GM21526 (cell line): ENCODE data around the gene NFE2L1.

Experiments
- ATAC-seq: cut with Tn5 transposase; IDR thresholded peaks from one replicate; pipeline ENCODE4 v1.9.1; 2021; ENCODE audit warnings: moderate library complexity; ENCODE audit not compliant: unreplicated experiment, low FRiP score

NFE2L1 gene

DNA sequence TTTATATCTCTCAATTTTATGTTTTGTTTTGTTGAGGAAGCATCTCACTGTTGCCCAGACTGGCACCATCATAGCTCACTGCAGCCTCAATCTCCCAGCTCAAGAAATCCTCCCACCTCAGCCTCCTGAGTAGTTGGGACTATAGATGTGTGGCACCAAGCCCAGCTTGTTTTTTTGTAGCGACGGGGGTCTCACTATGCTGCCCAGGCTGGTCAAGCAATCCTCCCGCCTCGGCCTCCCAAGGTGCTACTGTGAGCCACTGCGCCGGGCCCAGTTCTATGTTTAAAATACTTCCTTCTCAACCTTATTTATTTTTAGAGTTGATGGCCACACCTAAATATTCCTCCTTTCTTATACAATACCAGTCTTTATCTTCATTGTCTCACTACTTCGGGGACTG, 1.9 kb upstream of the NFE2L1 start:
- ATAC-seq: no peak

DNA sequence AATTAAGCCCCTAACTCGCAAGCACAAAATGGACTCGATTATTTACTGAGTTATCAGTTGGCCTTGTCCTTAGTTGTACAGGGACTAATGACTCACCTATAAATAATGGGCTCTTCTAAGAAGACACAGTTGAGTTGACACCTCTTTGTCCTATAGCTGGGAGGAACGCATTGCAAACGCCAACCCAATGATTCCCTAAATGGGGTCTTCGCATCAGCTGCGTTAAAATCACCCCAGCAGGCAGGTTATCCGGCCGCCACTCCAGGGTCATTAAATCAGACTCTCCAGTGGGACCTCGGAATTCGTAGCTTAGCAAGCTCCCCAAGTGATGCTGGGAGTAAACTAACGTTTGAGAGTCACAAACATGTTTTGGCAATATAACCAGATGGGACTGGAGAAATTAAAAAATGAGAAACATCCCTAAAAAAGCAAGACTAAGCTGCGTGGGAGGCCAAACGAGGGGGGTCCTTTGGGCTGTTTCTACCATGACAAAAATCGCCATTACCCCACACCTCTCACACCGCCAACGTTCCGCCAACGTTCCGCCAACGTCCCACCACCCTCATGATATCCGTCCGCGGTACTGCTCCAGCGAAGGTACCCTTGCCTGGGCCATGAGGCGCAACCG, 932 bp upstream of the NFE2L1 start:
- ATAC-seq: no peak

DNA sequence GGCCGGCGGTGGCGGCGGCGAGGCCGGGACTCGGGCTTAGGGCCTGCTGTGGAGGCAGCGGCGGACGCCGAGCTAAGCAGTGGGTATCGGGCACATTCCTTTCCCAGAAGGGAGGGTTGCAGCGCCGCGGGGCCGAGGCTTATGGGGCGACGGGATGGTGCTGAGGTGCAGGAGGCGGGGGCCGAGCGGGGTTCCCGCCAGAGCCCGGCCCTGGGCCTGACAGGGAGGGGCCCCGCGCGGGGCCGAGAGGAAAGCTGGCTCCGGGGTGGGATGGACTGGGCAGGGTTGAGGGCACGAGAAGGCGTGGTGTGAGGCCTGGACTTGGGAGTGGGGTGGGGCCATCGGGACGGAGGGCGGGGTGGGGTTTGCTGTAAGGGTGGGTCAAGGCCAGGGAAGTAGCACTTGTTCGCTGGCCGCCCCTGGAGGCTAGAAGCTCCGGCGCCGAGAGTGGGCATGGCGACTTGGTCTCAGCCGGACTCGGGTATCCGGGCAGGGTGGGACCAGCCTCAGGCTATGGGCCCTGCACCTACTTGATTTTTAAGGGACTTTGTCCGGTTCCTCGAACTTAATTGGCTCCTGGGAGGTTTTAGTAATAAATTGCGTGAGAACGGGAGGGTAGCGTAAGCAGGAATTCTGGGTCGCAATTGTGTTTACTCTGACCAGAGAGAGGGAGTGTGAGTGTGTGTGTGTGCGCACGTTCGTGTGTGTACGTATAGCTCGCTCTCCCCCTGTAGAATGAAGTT, 396 bp downstream of the NFE2L1 start:
- ATAC-seq: peak; percentile 22

DNA sequence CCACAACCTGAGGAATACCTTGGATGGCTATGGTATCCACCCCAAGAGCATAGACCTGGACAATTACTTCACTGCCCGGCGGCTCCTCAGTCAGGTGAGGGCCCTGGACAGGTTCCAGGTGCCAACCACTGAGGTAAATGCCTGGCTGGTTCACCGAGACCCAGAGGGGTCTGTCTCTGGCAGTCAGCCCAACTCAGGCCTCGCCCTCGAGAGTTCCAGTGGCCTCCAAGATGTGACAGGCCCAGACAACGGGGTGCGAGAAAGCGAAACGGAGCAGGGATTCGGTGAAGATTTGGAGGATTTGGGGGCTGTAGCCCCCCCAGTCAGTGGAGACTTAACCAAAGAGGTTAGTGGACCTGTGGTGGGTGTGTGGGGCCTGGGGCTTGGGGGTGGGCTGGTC, 3.1 kb downstream of the NFE2L1 start:
- no peak for ATAC-seq

DNA sequence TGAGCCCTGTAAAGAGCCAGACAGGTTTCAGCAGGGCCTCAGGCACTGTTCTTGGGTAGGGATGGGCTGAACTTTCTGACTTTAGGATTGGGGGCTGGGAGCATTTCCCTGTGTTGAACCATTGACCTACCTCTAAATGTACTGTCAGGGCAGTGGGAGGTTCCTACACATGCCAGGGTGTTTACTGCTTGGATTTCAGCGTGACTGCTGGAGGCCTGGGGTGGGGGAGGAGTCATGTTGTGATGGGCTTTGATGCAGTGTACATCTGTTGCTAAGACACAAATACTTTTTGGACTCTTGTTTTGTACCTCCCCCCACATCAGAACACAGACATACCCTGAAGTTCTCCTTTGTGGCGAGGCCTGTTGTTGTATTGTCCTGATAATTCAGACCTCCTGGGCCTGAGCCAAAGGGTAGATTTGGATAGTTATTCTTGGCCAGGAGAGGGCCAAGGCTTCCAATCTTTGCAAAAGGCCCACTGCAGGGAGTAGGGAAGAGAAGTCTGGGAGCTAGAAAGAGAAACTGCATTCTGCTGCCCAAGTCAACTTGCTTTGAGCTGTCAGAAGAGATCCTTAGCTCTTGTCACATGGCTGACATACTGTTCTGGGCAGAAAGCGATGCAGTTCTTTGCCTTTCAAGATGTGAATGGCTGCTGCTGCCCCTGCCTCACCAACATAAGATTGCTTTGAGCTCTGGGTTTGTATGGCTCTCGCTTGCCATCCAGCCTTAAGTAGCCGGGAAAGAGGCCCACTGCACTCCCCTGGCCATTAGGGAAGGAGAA, 3.7 kb downstream of the NFE2L1 start:
- no peak for ATAC-seq

DNA sequence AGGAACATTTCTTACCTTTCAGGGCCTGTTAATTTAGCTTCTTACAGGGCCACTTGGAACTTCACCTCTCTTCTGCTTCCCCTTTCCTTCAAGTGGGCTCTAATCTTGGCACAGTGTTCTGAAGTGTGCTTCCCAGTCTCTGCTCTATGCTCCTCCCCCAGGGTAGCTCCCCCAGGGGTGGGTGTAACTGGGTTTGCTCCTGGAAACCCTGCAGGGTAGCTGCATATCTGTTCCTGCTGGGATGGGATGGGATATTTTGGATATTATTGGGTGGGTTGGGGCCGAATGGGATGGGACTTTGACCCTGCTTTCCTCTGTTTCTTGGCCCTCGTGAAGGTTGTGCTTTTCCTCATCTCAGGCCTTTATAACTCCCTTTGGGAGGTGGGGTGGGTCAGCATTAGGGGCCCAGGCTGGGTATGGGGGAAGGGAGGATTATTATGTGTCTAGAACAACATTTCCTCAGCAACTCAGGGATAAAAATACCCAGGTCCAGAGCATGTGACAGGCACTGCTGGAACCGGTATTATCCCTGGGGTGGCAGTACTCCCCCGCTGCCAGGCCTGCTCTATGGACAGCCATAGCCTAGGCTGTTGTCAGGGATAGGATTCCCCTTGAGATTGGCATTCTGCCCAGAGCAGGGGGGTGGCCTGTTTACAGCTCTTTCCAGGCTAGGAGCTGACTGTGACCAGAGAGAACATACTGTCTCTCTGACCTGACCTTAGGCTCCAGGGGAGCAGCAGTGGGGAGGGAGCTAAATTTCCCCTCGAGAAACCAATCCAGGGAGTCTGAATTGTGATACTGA, 5.0 kb downstream of the NFE2L1 start:
- no peak for ATAC-seq

DNA sequence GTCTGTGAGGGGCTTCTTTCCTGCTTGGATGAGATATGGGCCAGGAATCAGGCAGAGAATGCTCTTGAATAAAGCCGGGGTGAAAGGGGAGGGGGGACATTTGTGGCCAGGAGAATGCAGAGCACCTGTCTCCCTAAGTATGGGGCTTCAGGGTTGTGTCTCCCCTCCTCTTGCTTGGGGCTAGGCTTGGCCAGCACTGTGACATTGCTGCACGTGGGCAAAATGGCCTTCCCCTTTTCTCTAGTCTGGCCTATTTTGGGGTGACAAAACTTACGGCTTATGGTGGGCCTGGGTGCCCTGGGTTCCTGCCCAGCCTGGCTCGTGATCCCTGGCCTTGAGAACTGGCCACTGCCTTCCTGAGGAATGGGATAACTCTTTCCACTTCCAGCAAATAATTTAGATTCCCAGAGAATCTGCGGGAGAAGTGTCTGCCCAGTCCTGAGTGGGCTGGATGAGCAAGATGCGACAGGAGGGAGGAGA, 5.6 kb downstream of the NFE2L1 start:
- no peak for ATAC-seq

DNA sequence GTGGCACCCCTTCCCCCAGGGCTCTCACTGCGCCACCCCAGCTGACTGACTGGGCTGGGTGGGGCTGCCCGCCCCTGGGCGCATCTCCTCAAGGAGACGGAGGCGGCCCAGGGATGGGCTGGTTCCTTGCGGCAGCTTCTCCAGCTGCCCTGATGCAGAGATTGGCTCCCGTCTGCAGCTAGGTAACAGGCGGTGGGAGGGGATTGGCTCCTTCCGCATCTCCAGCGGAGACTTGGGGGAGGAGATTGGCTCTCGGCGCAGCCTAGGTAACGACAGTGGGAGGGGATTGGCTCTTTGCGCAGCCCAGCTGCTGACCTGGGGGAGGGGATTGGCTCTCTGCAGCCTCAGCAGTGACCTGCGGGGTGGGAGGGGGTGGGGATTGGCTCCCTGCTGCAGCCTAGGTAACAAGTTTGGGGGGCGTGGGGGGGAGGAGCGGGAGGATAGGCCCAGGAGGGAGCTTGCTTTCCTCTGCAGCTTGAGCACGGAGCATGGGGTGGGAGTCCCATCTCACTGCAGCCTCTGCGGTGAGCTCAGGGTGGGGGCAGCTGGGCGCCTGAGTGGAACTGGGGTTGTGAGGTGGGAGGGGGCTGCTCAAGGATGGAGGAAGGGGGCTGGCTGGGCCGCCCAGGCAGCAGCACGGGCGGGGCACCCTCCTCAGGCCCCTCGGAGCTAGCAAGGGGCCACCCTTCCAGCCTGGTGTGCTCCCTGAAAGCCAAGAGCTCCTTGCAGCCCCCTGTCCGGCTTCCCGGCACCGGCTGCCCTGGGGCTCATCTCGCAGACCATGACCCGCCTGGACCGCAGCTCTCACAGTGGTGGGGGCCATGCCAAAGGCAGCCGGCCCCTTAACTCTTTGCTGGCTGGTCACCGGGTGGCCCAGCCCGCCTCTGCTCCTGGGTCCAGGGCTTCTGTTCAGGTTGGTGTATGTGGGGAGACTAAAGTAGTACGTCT, 6.4 kb downstream of the NFE2L1 start:
- no peak for ATAC-seq

DNA sequence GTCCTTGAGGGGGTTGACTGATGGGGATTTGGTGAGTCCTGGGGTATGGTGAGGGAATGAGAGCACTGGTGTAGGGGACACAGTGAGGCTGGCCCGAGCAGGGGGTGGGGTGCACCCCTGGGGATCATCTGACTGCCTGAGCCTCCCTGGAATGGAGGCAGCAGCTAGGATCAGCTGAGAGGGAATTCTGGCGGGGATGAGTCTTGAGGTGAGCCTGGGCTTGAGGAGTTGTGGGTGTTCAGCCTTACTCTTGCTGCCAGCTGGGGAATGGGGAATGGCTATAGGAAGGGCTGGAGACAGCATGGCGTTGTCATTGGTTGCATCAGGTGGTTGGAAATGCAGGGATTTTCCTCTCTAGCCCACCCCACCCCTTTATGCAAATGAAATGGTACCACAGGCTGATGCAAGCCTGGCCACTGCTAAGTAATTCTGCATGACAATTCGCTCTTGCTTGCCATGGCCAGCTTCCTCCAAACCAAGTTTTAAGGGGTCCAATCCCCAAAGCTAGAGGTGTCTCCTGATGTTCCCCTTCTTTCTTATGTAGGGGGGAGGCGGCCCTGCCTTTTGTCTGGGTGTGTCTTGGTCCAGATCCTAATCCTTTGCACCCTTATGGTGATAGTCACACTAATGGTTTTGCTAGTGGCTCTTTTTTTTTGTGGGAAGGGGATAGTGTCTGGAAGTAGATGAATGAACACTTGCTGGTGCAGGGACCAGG, 7.5 kb downstream of the NFE2L1 start:
- no peak for ATAC-seq

DNA sequence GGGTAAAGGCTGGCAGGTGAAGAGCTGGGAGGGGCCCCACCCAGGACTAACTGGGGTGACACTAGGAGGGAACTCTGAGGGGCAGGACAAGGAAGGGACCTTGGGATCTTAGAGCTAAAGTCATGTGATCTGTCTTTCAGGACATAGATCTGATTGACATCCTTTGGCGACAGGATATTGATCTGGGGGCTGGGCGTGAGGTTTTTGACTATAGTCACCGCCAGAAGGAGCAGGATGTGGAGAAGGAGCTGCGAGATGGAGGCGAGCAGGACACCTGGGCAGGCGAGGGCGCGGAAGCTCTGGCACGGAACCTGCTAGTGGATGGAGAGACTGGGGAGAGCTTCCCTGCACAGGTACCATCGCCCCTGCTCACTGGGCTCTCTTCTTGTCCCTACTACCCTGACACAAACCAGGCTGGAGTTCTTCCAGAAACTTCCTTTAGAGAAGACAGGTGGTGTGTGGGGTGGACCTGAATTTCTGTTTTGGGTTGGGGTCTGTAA, 8.1 kb downstream of the NFE2L1 start:
- ATAC-seq: no peak

DNA sequence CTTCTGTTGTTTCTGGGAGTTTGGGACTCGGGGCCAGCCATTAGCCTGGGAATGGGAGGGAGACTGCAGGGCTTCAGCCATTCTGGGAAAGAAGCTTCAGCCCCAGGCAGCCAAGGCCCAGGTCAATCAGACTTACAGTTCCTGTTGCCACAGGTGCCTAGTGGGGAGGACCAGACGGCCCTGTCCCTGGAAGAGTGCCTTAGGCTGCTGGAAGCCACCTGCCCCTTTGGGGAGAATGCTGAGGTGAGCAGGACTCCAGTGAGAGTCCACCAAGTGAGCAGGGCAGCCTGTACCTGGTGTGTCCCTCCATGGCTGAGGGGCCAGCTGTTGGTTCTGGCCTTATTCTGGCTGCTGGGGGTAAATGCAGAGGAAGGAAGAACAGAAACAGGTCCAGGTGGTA, 8.7 kb downstream of the NFE2L1 start:
- no peak for ATAC-seq

DNA sequence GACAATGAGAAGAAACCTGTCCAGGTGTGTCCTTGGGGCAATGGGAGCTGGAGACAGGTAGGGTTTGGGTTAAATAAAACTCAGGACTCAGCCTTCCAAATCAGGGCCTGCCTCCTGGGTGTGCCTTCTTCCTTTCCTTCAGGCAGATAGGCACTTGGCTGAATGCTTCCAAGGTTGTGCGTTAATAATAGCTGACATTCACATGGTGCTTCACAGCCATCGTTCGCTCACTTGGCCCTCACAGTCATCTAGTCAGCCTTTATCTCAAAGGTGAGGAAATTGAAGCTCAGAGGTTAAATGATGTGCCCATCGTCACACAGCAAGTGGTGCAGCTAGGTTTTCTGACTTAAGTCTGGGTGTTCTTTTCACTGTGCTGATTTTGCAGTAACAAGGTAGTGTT, 9.5 kb downstream of the NFE2L1 start:
- ATAC-seq: no peak

DNA sequence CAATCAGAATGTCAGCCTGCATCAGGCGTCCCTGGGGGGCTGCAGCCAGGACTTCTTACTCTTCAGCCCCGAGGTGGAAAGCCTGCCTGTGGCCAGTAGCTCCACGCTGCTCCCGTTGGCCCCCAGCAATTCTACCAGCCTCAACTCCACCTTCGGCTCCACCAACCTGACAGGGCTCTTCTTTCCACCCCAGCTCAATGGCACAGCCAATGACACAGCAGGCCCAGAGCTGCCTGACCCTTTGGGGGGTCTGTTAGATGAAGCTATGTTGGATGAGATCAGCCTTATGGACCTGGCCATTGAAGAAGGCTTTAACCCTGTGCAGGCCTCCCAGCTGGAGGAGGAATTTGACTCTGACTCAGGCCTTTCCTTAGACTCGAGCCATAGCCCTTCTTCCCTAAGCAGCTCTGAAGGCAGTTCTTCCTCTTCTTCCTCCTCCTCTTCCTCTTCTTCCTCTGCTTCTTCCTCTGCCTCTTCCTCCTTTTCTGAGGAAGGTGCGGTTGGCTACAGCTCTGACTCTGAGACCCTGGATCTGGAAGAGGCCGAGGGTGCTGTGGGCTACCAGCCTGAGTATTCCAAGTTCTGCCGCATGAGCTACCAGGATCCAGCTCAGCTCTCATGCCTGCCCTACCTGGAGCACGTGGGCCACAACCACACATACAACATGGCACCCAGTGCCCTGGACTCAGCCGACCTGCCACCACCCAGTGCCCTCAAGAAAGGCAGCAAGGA, 10.4 kb downstream of the NFE2L1 start:
- ATAC-seq: no peak

DNA sequence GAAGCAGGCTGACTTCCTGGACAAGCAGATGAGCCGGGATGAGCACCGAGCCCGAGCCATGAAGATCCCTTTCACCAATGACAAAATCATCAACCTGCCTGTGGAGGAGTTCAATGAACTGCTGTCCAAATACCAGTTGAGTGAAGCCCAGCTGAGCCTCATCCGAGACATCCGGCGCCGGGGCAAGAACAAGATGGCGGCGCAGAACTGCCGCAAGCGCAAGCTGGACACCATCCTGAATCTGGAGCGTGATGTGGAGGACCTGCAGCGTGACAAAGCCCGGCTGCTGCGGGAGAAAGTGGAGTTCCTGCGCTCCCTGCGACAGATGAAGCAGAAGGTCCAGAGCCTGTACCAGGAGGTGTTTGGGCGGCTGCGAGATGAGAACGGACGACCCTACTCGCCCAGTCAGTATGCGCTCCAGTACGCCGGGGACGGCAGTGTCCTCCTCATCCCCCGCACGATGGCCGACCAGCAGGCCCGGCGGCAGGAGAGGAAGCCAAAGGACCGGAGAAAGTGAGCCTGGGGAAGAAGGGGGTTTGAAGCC, 11.0 kb downstream of the NFE2L1 start:
- ATAC-seq: no peak

DNA sequence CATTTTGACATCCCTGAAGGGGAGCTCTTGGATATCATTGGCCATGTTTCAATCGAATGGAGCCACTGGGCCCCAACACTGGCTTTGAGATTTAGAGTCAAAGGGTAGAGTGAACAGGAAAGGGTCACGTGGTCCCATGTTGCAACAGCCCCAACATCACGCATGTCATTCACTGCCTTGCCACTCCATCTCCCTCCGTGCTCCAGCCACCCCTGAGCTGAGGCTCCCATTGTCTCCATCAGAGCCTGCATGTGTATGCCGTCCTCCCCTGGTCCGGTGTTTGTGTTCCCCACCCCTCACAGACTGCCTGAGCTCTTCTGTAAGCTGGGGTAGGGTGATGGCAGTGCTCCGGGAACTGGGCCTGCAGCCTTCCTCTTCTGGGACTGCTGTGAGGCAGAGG, 12.1 kb downstream of the NFE2L1 start:
- no peak for ATAC-seq

DNA sequence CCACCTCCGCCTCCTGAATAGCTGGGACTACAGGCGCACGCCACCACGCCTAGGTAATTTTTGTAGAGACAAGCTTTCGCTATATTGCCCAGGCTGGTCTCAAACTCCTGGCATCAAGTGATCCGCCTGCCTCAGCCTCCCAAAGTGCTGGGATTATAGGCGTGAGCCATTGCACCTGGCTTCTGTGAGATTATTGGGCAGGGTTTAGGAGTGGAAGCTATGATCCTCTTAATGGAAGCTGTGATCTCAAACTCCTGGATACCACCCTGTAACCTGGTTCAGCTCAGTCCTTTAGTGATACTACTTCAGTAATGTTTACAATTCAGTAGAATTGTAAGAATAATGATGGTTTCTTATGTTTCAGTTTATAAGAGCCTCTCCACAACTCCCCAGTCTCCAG, 14.1 kb downstream of the NFE2L1 start:
- ATAC-seq: no peak

DNA sequence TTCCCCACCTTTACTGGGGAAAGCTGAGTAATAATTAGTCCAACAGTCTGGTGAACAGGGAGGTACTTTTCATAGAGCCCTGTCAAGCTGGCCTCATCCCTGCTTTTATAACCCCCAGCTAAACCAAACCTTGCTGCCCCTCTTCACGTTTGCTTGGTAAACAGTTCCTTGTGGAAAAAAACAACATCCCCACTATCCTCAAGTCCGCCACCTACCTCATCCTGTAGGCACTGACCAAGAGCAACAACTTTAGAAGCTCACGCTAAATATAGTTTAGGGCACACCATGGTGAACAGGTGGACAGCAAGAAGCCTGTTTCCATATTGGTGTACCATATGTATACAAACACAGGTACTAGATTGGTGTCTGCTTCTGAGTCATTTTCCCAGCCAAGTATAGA, 16.5 kb downstream of the NFE2L1 start:
- no peak for ATAC-seq

DNA sequence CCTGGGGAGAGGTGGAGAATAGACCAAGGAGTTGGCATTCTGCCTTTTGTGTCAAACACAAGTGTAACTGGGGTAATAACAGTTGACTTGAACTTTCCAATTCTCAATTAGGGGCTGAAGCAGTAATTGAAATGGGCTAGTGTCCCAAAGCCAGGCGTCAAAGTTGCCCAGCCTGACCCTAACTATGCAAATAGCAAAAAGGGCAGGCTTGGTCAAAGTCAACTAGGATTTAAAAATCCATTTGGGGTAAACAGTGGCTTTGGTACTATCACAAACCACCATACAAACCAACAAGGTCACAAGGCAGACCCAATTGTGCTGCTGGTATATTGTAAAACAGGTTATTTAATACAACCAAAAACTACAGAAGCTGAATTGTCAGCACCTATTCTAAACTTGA, 18.0 kb downstream of the NFE2L1 start:
- ATAC-seq: no peak
